ENCODE results near the gene SPPL3. TPM values are rescaled to one million over a fixed set of nuclear protein-coding genes. Genes with fewer than 3 reads are reported as not detected.

The SPPL3 gene
- total and polyA plus RNA-seq, 4 donors: 7.4 to 12.6 (median 8.7) TPM

DNA sequence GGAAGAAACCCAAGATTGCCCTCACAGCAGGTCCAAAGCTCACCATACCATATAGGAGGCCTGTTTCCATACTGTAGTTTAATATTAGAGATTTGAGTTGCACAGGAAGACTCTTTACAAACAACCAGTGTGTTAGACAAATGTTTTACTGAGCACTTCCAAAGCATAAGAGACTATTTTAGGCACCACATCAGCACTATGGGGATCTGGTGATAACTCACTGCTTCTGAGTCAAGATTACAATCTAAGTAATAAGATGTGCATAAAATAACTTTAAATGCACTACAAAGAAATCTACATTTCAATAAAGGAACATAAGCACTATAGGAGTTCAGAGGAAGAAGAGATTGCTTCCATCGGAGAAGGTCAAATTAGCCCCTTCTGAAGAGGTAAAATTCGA is 71.4 kb downstream of the SPPL3 start:
- WGBS: 94% methylated on average over 2 of the region's 2 CpGs
- Histone ChIP-seq H3K4me1 (ENCODE audit: control insufficient read depth in 4 of 4, insufficient read depth in 4 of 4, low read length in 3 of 4) (peaks cover 7 to 13% (median 9%) of the 10 kb centered on the region in 4 donors), H3K4me3 (ENCODE audit: low read depth in 1 of 3, low read length in 3 of 3) (no peak overlapping the region), H3K27me3 (ENCODE audit: control insufficient read depth in 4 of 4, insufficient read depth in 4 of 4, low read length in 3 of 4) (no peaks in the 10 kb centered on the region), H3K9me3 (ENCODE audit: control insufficient read depth in 4 of 4, low read length in 3 of 4) (no peaks in the 10 kb centered on the region), H3K27ac (ENCODE audit: low read depth in 1 of 2, low read length in 2 of 2) (no peak overlapping the region), H3K9ac (ENCODE audit: low read depth in 1 of 2, low read length in 2 of 2) (no peak overlapping the region), H3K36me3 (ENCODE audit: control insufficient read depth in 4 of 4, insufficient read depth in 3 of 4, low read depth in 1 of 4, low read length in 3 of 4) (no peaks in the 10 kb centered on the region)
- DNase-seq (ENCODE audit: low spot score): no peak
- TF ChIP-seq FOXA1 (IDR thresholded peaks at IDR 0.05) (no peak), RXRA (IDR thresholded peaks at IDR 0.05) (no peak), YY1 (IDR thresholded peaks at IDR 0.05) (no peak), SP1 (IDR thresholded peaks at IDR 0.05) (no peak), RAD21 (IDR thresholded peaks at IDR 0.05) (no peak), FOXA2 (IDR thresholded peaks at IDR 0.05) (no peak), GABPA (IDR thresholded peaks at IDR 0.05 in 1 of 2, conservative IDR thresholded peaks at IDR 0.05 in 1 of 2) (no peak), JUND (IDR thresholded peaks at IDR 0.05) (no peak), NR2F2 (IDR thresholded peaks at IDR 0.05) (no peak), HNF4A (conservative IDR thresholded peaks at IDR 0.05) (no peak), TAF1 (conservative IDR thresholded peaks at IDR 0.05) (no peak), HNF4G (IDR thresholded peaks at IDR 0.05) (no peak)
- TF ChIP-seq, protein P1, sequence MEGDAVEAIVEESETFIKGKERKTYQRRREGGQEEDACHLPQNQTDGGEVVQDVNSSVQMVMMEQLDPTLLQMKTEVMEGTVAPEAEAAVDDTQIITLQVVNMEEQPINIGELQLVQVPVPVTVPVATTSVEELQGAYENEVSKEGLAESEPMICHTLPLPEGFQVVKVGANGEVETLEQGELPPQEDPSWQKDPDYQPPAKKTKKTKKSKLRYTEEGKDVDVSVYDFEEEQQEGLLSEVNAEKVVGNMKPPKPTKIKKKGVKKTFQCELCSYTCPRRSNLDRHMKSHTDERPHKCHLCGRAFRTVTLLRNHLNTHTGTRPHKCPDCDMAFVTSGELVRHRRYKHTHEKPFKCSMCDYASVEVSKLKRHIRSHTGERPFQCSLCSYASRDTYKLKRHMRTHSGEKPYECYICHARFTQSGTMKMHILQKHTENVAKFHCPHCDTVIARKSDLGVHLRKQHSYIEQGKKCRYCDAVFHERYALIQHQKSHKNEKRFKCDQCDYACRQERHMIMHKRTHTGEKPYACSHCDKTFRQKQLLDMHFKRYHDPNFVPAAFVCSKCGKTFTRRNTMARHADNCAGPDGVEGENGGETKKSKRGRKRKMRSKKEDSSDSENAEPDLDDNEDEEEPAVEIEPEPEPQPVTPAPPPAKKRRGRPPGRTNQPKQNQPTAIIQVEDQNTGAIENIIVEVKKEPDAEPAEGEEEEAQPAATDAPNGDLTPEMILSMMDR (IDR thresholded peaks at IDR 0.05; ENCODE audit: low read depth, low read length, missing input control): no peak
- TF ChIP-seq, protein P2, sequence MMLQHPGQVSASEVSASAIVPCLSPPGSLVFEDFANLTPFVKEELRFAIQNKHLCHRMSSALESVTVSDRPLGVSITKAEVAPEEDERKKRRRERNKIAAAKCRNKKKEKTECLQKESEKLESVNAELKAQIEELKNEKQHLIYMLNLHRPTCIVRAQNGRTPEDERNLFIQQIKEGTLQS (IDR thresholded peaks at IDR 0.05): no peak
- TF ChIP-seq, protein P3, sequence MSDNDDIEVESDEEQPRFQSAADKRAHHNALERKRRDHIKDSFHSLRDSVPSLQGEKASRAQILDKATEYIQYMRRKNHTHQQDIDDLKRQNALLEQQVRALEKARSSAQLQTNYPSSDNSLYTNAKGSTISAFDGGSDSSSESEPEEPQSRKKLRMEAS (IDR thresholded peaks at IDR 0.05): no peak
- TF ChIP-seq, protein P4, sequence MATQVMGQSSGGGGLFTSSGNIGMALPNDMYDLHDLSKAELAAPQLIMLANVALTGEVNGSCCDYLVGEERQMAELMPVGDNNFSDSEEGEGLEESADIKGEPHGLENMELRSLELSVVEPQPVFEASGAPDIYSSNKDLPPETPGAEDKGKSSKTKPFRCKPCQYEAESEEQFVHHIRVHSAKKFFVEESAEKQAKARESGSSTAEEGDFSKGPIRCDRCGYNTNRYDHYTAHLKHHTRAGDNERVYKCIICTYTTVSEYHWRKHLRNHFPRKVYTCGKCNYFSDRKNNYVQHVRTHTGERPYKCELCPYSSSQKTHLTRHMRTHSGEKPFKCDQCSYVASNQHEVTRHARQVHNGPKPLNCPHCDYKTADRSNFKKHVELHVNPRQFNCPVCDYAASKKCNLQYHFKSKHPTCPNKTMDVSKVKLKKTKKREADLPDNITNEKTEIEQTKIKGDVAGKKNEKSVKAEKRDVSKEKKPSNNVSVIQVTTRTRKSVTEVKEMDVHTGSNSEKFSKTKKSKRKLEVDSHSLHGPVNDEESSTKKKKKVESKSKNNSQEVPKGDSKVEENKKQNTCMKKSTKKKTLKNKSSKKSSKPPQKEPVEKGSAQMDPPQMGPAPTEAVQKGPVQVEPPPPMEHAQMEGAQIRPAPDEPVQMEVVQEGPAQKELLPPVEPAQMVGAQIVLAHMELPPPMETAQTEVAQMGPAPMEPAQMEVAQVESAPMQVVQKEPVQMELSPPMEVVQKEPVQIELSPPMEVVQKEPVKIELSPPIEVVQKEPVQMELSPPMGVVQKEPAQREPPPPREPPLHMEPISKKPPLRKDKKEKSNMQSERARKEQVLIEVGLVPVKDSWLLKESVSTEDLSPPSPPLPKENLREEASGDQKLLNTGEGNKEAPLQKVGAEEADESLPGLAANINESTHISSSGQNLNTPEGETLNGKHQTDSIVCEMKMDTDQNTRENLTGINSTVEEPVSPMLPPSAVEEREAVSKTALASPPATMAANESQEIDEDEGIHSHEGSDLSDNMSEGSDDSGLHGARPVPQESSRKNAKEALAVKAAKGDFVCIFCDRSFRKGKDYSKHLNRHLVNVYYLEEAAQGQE (IDR thresholded peaks at IDR 0.05): no peak

DNA sequence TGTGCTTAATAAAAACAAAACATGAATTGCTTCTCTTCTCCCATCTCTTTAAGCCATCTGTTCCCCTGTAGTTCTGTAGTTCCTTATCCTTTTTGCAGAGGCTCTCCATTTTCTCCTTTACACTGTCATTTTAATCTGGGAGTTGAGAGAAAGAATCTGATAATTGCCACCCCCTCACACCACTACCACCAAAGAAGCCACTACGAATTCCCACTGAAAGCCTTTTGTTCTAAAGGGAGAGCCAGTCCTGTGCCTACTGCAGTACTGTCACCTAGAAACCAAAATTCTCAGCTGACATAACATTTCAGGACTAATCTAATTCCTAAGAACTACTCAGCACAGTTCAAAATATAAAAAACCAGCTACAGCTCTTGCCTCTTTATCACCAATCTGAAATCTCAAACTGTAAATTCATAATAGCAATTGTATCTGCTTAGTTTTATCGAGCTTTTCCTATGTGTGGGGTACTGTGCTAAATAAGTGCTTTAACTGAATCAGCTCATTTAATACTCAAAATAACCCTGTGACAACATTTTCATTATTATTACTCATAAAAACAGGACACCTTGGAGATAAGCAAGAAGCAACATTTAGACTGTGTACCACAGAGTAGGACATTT is 72.4 kb downstream of the SPPL3 start:
- TF ChIP-seq HNF4G (IDR thresholded peaks at IDR 0.05): no peak
- TF ChIP-seq, protein P1 (IDR thresholded peaks at IDR 0.05; ENCODE audit: low read depth, low read length, missing input control): no peak
- no peak for TF ChIP-seq NR2F2 (IDR thresholded peaks at IDR 0.05)
- TF ChIP-seq TAF1 (conservative IDR thresholded peaks at IDR 0.05): no peak
- TF ChIP-seq, protein P4 (IDR thresholded peaks at IDR 0.05): no peak
- TF ChIP-seq, protein P3 (IDR thresholded peaks at IDR 0.05): no peak
- TF ChIP-seq FOXA1 (IDR thresholded peaks at IDR 0.05): no peak
- no peak for TF ChIP-seq RAD21 (IDR thresholded peaks at IDR 0.05)
- no peaks in the 10 kb centered on the region for H3K9me3 ChIP-seq (ENCODE audit: control insufficient read depth in 4 of 4, low read length in 3 of 4)
- WGBS: 79% methylated on average over 2 of the region's 2 CpGs
- H3K9ac ChIP-seq (ENCODE audit: low read depth in 1 of 2, low read length in 2 of 2): no peak overlapping the region
- H3K36me3 ChIP-seq (ENCODE audit: control insufficient read depth in 4 of 4, insufficient read depth in 3 of 4, low read depth in 1 of 4, low read length in 3 of 4): no peaks in the 10 kb centered on the region
- peaks cover 7 to 13% (median 9%) of the 10 kb centered on the region in 4 donors for H3K4me1 ChIP-seq (ENCODE audit: control insufficient read depth in 4 of 4, insufficient read depth in 4 of 4, low read length in 3 of 4)
- no peak overlapping the region for H3K27ac ChIP-seq (ENCODE audit: low read depth in 1 of 2, low read length in 2 of 2)
- no peak overlapping the region for H3K4me3 ChIP-seq (ENCODE audit: low read depth in 1 of 3, low read length in 3 of 3)
- DNase-seq (ENCODE audit: low spot score): no peak
- no peaks in the 10 kb centered on the region for H3K27me3 ChIP-seq (ENCODE audit: control insufficient read depth in 4 of 4, insufficient read depth in 4 of 4, low read length in 3 of 4)

All from liver (tissue), 9 donors.